RCC 7860 (cell line): ENCODE measurements around the gene ACTG1.

Source experiments
- DNase-seq: peaks from one replicate; pipeline ENCODE4 v3.0.0-alpha.2; 2015; ENCODE audit warnings: low spot score
- FAIRE-seq: peaks from 2 replicates; lab custom pipeline; 2012; peaks lifted over from hg19 to GRCh38; lab: Jason Lieb, UNC

Gene ACTG1

GRCh38 chr17:81545160-81545949 lies 32.8 kb upstream of the ACTG1 start:
- FAIRE-seq (no peak), DNase-seq (no peak)

- DNase-seq (no peak), FAIRE-seq (no peak)
These were observed 31.8 kb upstream of the ACTG1 start for GRCh38 chr17:81544281-81544974.

GRCh38 chr17:81543756-81544155 lies 31.2 kb upstream of the ACTG1 start:
- DNase-seq (no peak), FAIRE-seq (no peak)

- DNase-seq (no peak), FAIRE-seq (no peak)
These were observed 30.7 kb upstream of the ACTG1 start for GRCh38 chr17:81543339-81543675.

GRCh38 chr17:81542431-81543338 lies 30.1 kb upstream of the ACTG1 start:
- DNase-seq (no peak), FAIRE-seq (no peak)

- no peak for FAIRE-seq
These were observed 28.5 kb upstream of the ACTG1 start for GRCh38 chr17:81541123-81541522.

GRCh38 chr17:81540676-81541027 lies 28.1 kb upstream of the ACTG1 start:
- FAIRE-seq (no peak), DNase-seq (no peak)

More at GRCh38 chr17:81541123-81541522, 28.5 kb upstream of the ACTG1 start:
- no peak for DNase-seq

GRCh38 chr17:81539961-81540675 lies 27.5 kb upstream of the ACTG1 start:
- FAIRE-seq (no peak), DNase-seq (no peak)

- no peak for FAIRE-seq
- no peak for DNase-seq
These were observed 26.9 kb upstream of the ACTG1 start for GRCh38 chr17:81539571-81539900.

GRCh38 chr17:81538651-81539570 lies 26.3 kb upstream of the ACTG1 start:
- DNase-seq (no peak), FAIRE-seq (no peak)

- FAIRE-seq, result no peak
- no peak for DNase-seq
These were observed 25.4 kb upstream of the ACTG1 start for GRCh38 chr17:81537856-81538555.

GRCh38 chr17:81537343-81537855 lies 24.8 kb upstream of the ACTG1 start:
- DNase-seq, result no peak

GRCh38 chr17:81536299-81537290 lies 24.0 kb upstream of the ACTG1 start:
- FAIRE-seq (no peak), DNase-seq (no peak)

More at GRCh38 chr17:81537343-81537855, 24.8 kb upstream of the ACTG1 start:
- no peak for FAIRE-seq

- DNase-seq, result no peak
- no peak for FAIRE-seq
These were observed 23.1 kb upstream of the ACTG1 start for GRCh38 chr17:81535480-81536298.

GRCh38 chr17:81535007-81535328 lies 22.4 kb upstream of the ACTG1 start:
- FAIRE-seq (no peak), DNase-seq (no peak)

- DNase-seq (no peak), FAIRE-seq (no peak)
These were observed 21.8 kb upstream of the ACTG1 start for GRCh38 chr17:81534157-81535006.
